Neuronal stem cell (in vitro differentiated cells): ENCODE data around the gene NTRK3.

Experiments used
- DNase-seq: peaks from one replicate; pipeline ENCODE4 v3.0.0-alpha.2; 2013; ENCODE audit warnings: low spot score
- H2AFZ ChIP-seq: one replicate; pipeline ENCODE4 v1.6.1; 2013; ENCODE audit warnings: mild to moderate bottlenecking, low read length, inconsistent platforms
- H2AK5ac ChIP-seq: 2 replicates; pipeline ENCODE4 v1.6.1; 2013; ENCODE audit warnings: low read depth, mild to moderate bottlenecking, inconsistent platforms, low read length, moderate library complexity, mixed read lengths
- H2BK120ac ChIP-seq: 2 replicates; pipeline ENCODE4 v1.6.1; 2013; ENCODE audit warnings: low read depth, mild to moderate bottlenecking, inconsistent platforms, low read length, moderate library complexity, mixed read lengths
- H2BK12ac ChIP-seq: one replicate; pipeline ENCODE4 v1.6.1; 2013; ENCODE audit warnings: low read length, inconsistent platforms
- H2BK15ac ChIP-seq: 2 replicates; pipeline ENCODE4 v1.6.1; 2013; ENCODE audit warnings: mild to moderate bottlenecking, low read length, inconsistent platforms, mixed read lengths
- H2BK5ac ChIP-seq: one replicate; pipeline ENCODE4 v1.6.1; 2013; ENCODE audit warnings: inconsistent platforms, mild to moderate bottlenecking, low read length, moderate library complexity
- H3K14ac ChIP-seq: one replicate; pipeline ENCODE4 v1.6.1; 2013; ENCODE audit warnings: low read length, inconsistent platforms
- H3K18ac ChIP-seq: 2 replicates; pipeline ENCODE4 v1.6.1; 2013; ENCODE audit warnings: low read length, inconsistent platforms
- H3K23ac ChIP-seq: 2 replicates; pipeline ENCODE4 v1.6.1; 2013; ENCODE audit warnings: low read depth, mild to moderate bottlenecking, mixed read lengths, low read length, inconsistent platforms; ENCODE audit not compliant: poor library complexity
- H3K27ac ChIP-seq: replicated peaks from 3 replicates; pipeline ENCODE4 v1.5.1; 2013; ENCODE audit warnings: low read length, inconsistent platforms
- H3K27me3 ChIP-seq, 3 experiments: 2 replicates each; pipeline ENCODE4 v1.6.1; 2013; ENCODE audit warnings: low read length in 3 of 3, mild to moderate bottlenecking in 2 of 3, inconsistent platforms in 1 of 3, low read depth in 1 of 3, mixed read lengths in 1 of 3, moderate library complexity in 1 of 3; ENCODE audit not compliant: control insufficient read depth in 3 of 3, insufficient read depth in 3 of 3
- H3K36me3 ChIP-seq, 2 donors: replicated peaks in 1 of 2; 2 replicates each; pipeline ENCODE4 v1.6.1; 2013; ENCODE audit warnings: low read length in 2 of 2; ENCODE audit not compliant: control insufficient read depth in 2 of 2, insufficient read depth in 2 of 2
- H3K4ac ChIP-seq: 2 replicates; pipeline ENCODE4 v1.6.1; 2013; ENCODE audit warnings: inconsistent platforms, mild to moderate bottlenecking, low read length, moderate library complexity
- H3K4me1 ChIP-seq, 2 donors: 1 replicate in 1 of 2; 2 replicates in 1 of 2; pipeline ENCODE4 v1.6.1; 2013; ENCODE audit warnings: low read length in 2 of 2, low read depth in 1 of 2; ENCODE audit not compliant: control insufficient read depth in 2 of 2, insufficient read depth in 1 of 2
- H3K4me2 ChIP-seq: one replicate; pipeline ENCODE4 v1.6.1; 2013; ENCODE audit warnings: mild to moderate bottlenecking, low read length, inconsistent platforms; ENCODE audit not compliant: insufficient read depth, poor library complexity, severe bottlenecking
- H3K4me3 ChIP-seq, 2 donors: 2 replicates each; pipeline ENCODE4 v1.5.1; 2013; ENCODE audit warnings: low read length in 2 of 2, mild to moderate bottlenecking in 2 of 2, inconsistent platforms in 1 of 2, moderate library complexity in 1 of 2
- H3K79me1 ChIP-seq: one replicate; pipeline ENCODE4 v1.6.1; 2013; ENCODE audit warnings: low read depth, mild to moderate bottlenecking, inconsistent platforms, low read length, moderate library complexity
- H3K9ac ChIP-seq: one replicate; pipeline ENCODE4 v1.6.1; 2013; ENCODE audit warnings: mild to moderate bottlenecking, low read depth, low read length, inconsistent platforms; ENCODE audit not compliant: poor library complexity
- H3K9me3 ChIP-seq, 2 donors: replicated peaks in 1 of 2; 2 replicates each; pipeline versions ENCODE3 to v1.6.1; 2013; ENCODE audit warnings: low read length in 2 of 2, mild to moderate bottlenecking in 2 of 2, inconsistent platforms in 1 of 2, low read depth in 1 of 2, mixed read lengths in 1 of 2, moderate library complexity in 1 of 2; ENCODE audit not compliant: control insufficient read depth in 2 of 2, insufficient read depth in 1 of 2
- H4K8ac ChIP-seq: one replicate; pipeline ENCODE4 v1.6.1; 2013; ENCODE audit warnings: low read depth, mild to moderate bottlenecking, inconsistent platforms, low read length, moderate library complexity
- H4K91ac ChIP-seq: one replicate; pipeline ENCODE4 v1.6.1; 2013; ENCODE audit warnings: low read length, low read depth, mild to moderate bottlenecking, inconsistent platforms; ENCODE audit not compliant: poor library complexity
- WGBS, 2 donors: extraction: QIAGEN DNeasy Blood & Tissue Kit; methylation state at CpG; one replicate each; pipeline ENCODE4 v1.1.7; 2013; ENCODE audit warnings: missing lambda C conversion rate in 2 of 2, mixed read lengths in 1 of 2; ENCODE audit not compliant: insufficient read length in 2 of 2, insufficient replicate concordance in 1 of 2; ENCODE audit errors: extremely low coverage in 2 of 2; 5-methylcytosine and 5-hydroxymethylcytosine counted together

NTRK3 gene

DNA sequence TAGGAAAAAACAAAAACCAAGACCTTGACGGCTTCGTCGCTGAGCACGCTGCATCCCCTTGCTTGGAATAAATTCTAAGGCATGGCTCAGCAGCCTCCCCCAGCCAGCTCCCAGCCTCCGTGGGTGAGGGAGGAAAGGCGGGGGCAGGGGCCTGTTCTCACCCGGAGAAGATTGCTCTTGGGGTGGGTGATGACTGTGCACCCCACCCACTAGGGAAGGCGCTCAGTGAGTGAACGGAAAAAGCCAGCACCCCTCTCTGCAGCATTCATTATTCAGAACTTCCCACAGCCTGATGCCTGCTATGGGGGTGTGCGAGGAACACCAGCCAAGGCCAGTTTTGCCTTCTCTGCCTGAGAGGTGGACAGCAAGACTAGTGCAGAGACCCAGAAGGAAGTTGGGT, 19.3 kb upstream of the NTRK3 start:
- Histone ChIP-seq H2BK5ac (no peak overlapping the region), H3K4me3 (no peak overlapping the region), H3K9me3 (no peaks in the 10 kb centered on the region), H4K91ac (peak overlapping the region; percentile 4), H3K4me2 (no peak overlapping the region), H3K36me3 (no peaks in the 10 kb centered on the region), H3K23ac (no peak overlapping the region), H3K27ac (no peak overlapping the region), H3K4ac (no peak overlapping the region), H3K79me1 (no peaks in the 10 kb centered on the region), H3K18ac (no peak overlapping the region), H3K4me1 (peaks cover 0 to 7% of the 10 kb centered on the region in 2 donors), H3K9ac (no peak overlapping the region), H2BK120ac (no peak overlapping the region), H4K8ac (no peak overlapping the region), H2BK15ac (no peak overlapping the region), H2AFZ (no peak overlapping the region), H2BK12ac (no peak overlapping the region), H3K14ac (no peak overlapping the region), H3K27me3 (no peaks in the 10 kb centered on the region), H2AK5ac (peak overlapping the region; percentile 27)
- WGBS, 2 donors, result no CpG with 5 or more reads among the region's 10 CpGs
- DNase-seq, result no peak

DNA sequence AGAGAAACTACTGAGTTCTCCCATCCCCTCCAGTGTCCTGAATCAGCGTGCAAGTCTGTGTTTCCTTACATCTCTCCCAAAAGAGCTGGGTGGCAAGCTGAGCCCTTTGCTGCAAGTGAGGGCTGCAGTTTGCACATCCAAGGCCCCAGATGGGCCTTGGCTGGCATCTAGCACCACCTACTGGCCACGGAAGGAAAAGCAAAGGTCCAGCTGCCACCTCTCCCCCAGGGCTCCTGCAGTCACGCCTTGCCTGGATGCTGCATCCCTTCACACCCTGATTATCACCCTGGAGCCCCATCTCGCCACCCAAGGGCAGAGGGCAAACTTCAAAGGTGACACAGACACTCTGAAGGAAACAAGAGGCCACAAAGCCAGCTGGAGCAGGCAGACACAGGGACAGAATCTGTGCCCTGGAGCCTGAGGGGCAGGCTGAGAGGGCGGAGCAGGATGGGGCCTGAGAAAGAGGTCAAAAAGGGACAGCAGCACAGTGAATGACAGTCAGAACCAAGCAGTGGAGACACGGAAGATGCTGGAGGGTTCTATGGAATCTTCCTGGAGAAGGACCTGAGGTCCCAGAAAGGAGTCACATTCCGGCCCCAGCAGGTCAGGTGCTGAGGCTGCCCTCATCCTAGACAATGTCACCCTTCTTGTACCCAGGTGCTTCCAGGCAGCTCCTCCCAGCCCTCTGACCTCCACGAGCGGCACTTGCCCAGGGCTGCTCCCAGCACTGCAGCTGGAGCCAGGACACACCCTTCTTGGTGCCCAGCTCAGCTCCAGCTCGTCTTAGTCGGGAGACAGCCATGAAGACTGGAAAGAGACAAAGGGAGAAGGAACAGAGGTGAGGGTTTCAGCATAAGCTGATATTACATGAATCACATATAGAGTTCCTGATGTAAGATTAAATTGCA, 18.3 kb upstream of the NTRK3 start:
- H3K18ac ChIP-seq, result peak overlapping the region; percentile 38

DNA sequence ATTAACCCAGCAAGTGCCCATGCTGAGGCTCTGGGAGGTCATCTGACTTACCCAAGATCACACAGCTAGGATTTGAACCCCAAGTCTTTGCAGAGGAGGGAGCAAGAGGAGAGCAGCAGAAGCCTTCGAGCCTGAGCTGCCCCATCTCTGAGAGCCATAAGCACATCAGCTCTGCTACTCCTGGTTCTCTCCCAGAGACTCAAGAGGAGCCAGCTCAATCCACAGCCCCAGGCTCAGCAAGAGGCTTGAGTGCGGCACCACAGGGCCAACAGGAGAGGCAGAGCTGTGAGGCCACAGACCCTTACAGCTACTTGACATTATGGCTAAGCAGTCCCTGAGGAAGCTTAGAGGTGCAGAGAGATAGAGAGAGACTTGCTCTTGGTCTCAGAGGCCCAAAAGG, 15.9 kb upstream of the NTRK3 start:
- no peak overlapping the region for H3K18ac ChIP-seq

More for the DNA sequence above, 18.3 kb upstream of the NTRK3 start:
- Histone ChIP-seq H2AFZ (no peak overlapping the region), H3K27ac (no peak overlapping the region), H3K9ac (no peak overlapping the region), H3K36me3 (no peaks in the 10 kb centered on the region), H2BK120ac (no peak overlapping the region), H3K14ac (no peak overlapping the region), H2BK12ac (no peak overlapping the region), H4K91ac (no peak overlapping the region), H3K9me3 (no peaks in the 10 kb centered on the region), H3K79me1 (peaks cover 1% of the 10 kb centered on the region), H2BK5ac (no peak overlapping the region), H3K4me3 (no peak overlapping the region), H3K23ac (no peak overlapping the region), H3K4me2 (no peak overlapping the region), H2BK15ac (peak overlapping the region; percentile 11), H3K4me1 (peaks cover 0 to 7% of the 10 kb centered on the region in 2 donors), H3K4ac (no peak overlapping the region), H2AK5ac (no peak overlapping the region), H3K27me3 (no peaks in the 10 kb centered on the region), H4K8ac (no peak overlapping the region)
- peak; percentile 76 for DNase-seq
- no CpG with 5 or more reads among the region's 11 CpGs for WGBS, 2 donors

DNA sequence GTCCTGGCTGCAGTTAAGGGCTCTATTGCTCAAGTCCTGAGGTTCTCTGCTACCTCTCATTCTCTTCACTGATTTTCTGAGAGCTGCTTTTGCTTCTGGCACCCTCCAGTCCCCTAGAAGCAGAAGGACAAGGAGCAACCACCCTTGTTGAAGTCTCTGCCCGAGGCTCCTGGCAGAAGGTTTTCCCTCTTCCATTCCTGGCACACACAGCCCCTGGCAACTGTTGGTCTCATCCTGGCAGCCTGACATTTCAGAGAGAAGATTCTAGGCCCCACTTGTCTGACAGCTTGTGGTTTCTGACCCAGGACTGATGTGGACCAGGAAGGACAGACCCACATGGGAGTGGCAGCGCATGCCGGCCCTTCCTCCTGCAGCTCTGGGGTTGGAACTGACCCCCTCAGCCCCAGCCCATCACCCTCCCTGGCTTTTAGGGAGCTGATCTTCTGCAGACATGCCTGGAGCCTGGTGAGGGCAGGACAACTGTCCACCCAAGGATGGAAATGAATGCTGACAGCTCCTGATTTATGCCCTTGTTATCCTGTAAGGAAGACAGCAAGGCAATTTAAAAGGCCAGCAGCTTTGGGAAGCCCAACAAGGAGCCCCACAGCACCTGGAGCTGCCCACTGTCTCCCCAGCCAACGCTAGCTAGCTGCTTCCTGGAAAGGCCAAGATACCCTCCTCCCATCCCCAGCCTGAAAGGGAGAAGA, 13.0 kb upstream of the NTRK3 start:
- Histone ChIP-seq H3K18ac (no peak overlapping the region), H3K79me1 (peaks cover 1% of the 10 kb centered on the region), H3K27ac (no peak overlapping the region), H3K4me2 (no peak overlapping the region), H3K27me3 (no peaks in the 10 kb centered on the region), H3K4me1 (no peaks in the 10 kb centered on the region), H3K9ac (no peak overlapping the region), H3K14ac (no peak overlapping the region), H2AFZ (no peak overlapping the region), H3K4ac (no peak overlapping the region), H3K23ac (no peak overlapping the region), H2BK15ac (no peak overlapping the region), H3K36me3 (no peaks in the 10 kb centered on the region), H2BK120ac (no peak overlapping the region), H3K4me3 (no peak overlapping the region), H2BK5ac (no peak overlapping the region), H2BK12ac (no peak overlapping the region), H4K91ac (no peak overlapping the region), H4K8ac (no peak overlapping the region), H2AK5ac (no peak overlapping the region), H3K9me3 (no peaks in the 10 kb centered on the region)
- DNase-seq, result no peak
- no CpG with 5 or more reads among the region's 4 CpGs for whole genome bisulfite sequencing, 2 donors

More for the DNA sequence above, 15.9 kb upstream of the NTRK3 start:
- no peak overlapping the region for H3K23ac ChIP-seq
- H3K27me3 ChIP-seq, result no peaks in the 10 kb centered on the region
- no peak overlapping the region for H4K91ac ChIP-seq
- no peak overlapping the region for H2BK5ac ChIP-seq
- no peak overlapping the region for H3K27ac ChIP-seq
- H3K9me3 ChIP-seq, result no peaks in the 10 kb centered on the region
- no peak overlapping the region for H3K4ac ChIP-seq
- peaks cover 0 to 2% of the 10 kb centered on the region in 2 donors for H3K4me1 ChIP-seq
- no peak overlapping the region for H4K8ac ChIP-seq
- no peak overlapping the region for H2BK12ac ChIP-seq
- no peak overlapping the region for H2AFZ ChIP-seq
- H3K9ac ChIP-seq, result no peak overlapping the region
- DNase-seq, result no peak
- H3K36me3 ChIP-seq, result no peaks in the 10 kb centered on the region
- no CpG with 5 or more reads among the region's 2 CpGs for WGBS, 2 donors
- no peak overlapping the region for H2BK15ac ChIP-seq
- H3K79me1 ChIP-seq, result peaks cover 1% of the 10 kb centered on the region
- H3K4me3 ChIP-seq, result no peak overlapping the region
- H3K4me2 ChIP-seq, result no peak overlapping the region
- H2AK5ac ChIP-seq, result no peak overlapping the region
- H2BK120ac ChIP-seq, result no peak overlapping the region
- H3K14ac ChIP-seq, result no peak overlapping the region
